ENCODE measurements around the gene EFNA5.

DNA sequence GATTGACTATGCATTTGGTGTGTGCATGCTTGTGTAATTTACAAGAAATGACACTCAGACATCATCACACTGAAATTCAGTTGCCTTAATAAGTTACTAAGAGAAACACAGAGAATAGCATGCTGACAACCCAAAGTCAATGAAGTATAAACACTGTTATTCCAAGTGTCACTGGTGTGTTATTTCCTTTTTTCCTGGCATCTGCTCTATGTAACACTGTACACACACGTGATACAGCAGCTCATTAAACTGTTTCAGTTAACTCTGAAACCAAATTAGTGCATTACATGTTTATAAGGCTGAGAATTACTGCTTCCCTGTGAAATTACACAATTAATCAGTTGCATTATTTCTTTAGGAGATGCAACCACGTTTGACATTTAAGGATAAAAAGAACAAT lies 252.7 kb downstream of the EFNA5 start:
- TF ChIP-seq POLR2AphosphoS5 (IDR thresholded peaks at IDR 0.05) (no peak), POLR2A (IDR thresholded peaks at IDR 0.05) (no peak), EP300 (IDR thresholded peaks at IDR 0.05) (no peak)
- TF ChIP-seq, protein P1, sequence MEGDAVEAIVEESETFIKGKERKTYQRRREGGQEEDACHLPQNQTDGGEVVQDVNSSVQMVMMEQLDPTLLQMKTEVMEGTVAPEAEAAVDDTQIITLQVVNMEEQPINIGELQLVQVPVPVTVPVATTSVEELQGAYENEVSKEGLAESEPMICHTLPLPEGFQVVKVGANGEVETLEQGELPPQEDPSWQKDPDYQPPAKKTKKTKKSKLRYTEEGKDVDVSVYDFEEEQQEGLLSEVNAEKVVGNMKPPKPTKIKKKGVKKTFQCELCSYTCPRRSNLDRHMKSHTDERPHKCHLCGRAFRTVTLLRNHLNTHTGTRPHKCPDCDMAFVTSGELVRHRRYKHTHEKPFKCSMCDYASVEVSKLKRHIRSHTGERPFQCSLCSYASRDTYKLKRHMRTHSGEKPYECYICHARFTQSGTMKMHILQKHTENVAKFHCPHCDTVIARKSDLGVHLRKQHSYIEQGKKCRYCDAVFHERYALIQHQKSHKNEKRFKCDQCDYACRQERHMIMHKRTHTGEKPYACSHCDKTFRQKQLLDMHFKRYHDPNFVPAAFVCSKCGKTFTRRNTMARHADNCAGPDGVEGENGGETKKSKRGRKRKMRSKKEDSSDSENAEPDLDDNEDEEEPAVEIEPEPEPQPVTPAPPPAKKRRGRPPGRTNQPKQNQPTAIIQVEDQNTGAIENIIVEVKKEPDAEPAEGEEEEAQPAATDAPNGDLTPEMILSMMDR (IDR thresholded peaks at IDR 0.05) = no peak
